GM10847 (cell line): ENCODE data around the gene BRAT1.

ENCODE experiments used
- POLR2A ChIP-seq: IDR thresholded peaks from 2 replicates; pipeline ENCODE4 v1.6.1; 2011; ENCODE audit not compliant: insufficient read length; ENCODE audit errors: extremely low read depth

Gene BRAT1

DNA sequence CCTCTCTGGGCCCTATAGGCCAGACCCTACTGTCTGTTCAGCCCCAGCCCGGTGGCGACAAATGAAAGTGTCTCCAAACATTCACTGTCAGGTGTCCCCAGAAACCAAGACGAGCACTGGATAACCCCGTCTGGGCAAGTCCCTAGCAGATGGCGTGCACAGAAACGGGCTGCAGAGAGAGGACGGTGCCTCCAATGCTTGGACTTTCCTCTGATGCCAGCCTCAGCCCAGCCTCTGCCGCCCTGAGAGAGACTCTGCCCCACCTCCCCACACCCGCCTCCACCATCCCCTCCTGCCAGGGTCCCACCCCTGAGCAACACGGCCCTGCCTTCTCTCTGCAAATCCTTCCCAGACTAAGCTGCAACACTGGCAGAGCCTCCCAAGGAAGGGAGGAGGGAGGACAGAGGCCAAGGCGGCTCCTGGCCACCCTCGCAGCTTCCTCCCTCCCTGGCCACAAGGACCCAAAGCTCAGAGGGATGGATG is 43.1 kb downstream of the BRAT1 start:
- TF ChIP-seq POLR2A, result no peak

GRCh38 chr7:2511769-2512168 is 43.6 kb downstream of the BRAT1 start:
- no peak for TF ChIP-seq POLR2A

- TF ChIP-seq POLR2A, result no peak
These were observed 44.2 kb downstream of the BRAT1 start for GRCh38 chr7:2510909-2511768.

- TF ChIP-seq POLR2A, result no peak
These were observed 45.1 kb downstream of the BRAT1 start for GRCh38 chr7:2510130-2510776.

DNA sequence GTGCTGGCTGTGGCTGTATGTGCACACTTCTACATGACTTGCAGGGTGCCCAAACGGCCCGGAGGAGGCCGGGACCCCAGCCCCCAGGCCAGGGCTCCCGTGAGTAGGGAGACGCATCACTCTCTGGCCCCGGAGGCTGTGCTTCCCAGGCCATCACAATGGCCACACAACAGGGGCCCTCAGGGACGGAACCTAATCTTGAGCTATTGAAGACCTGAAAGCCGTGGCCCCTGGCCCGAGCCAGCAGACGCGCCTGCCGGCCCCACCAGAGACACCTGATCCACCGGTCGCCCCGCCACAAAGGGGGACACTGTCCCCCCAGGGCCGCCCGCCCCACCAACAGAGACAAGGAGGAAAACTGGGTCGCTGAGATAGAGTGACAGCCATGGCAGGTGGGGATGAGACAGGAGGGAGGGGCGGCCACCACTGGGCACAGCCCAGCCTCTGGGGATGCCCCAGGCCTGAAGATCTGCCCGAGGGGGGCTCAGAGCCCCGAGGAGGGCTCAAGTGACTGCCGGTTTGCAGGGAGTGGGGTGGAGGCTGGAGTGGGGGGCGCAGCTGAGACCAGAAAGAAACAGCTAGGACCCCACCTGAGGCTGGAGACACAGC is 45.9 kb downstream of the BRAT1 start:
- TF ChIP-seq POLR2A, result no peak

- TF ChIP-seq POLR2A, result no peak
These were observed 46.8 kb downstream of the BRAT1 start for GRCh38 chr7:2508327-2509215.

DNA sequence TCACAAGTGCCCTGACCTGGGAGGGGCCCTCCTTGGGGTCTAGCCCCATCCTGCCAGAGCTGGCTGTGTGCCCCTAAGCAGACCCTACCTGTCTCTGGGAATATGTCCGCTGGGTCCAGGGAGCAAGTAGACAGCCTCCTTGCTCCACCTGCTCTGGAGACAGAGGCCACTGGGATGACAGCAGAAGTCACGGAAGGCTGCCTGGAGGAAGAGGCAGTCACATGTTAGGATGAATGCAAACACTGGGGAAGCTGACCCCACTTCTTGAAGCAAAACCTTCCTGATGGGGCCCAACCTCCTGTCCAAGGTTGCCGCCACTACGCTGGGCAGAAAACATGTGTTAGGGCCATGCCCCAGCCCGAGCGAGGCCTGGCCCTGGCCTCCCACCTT is 47.4 kb downstream of the BRAT1 start:
- TF ChIP-seq POLR2A, result no peak

GRCh38 chr7:2507208-2507916 is 48.0 kb downstream of the BRAT1 start:
- TF ChIP-seq POLR2A, result no peak

DNA sequence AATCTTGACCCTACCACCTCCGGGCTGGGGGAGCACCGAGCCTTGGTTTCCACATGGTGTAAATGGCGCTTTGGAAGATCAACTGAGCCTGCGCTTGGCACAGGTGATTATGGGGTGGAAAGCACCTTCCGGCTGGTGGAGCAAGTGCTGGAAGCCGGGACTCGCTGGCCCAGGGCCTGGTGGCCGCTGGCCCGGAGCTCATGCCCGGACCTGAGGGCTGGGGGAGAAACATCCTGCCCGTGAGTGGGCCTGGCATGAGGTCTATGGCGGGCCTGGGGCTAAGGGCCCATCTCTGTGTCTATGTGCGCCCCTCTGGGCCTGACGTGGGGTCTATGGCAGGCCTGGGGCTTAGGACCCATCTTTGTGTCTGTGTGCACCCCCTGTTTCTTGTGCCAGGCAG is 49.9 kb downstream of the BRAT1 start:
- no peak for TF ChIP-seq POLR2A

GRCh38 chr7:2504889-2505375 is 50.4 kb downstream of the BRAT1 start:
- TF ChIP-seq POLR2A, result no peak

DNA sequence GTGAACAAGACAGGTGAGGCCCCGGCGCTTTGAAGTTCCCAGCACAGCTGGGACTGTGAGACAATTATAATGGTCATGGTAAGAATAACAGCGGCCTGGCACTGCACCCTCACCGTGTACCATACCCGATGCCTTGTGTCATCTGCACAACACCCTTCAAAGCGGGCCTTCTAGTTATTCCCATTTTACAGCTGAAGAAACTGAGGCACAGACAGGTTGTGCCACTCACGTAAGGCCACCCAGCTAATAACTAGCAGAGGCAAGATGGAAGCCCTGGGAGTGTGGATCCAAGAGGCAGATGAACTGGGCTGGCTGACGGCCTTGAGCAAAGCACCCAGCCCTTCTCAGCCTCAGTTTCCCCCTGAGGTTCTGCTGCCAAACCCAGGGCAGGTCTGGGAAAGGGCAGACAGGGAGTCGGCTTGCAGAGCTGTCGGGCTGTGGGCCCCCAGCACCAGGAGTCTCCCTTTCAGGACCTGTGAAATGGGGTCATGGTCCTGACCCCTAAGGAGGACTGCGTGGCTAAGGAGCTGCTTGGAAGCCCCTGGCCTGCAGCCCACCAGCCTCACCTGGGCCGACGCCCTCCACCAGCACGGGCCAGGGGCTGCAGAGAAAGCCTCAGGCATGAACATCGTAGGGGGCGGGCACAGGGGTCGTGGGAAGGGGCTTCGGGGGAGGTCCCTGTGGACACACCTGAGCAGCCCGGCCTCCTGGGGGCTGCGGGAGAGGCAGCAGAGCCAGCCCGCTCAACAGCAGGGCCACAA is 51.0 kb downstream of the BRAT1 start:
- TF ChIP-seq POLR2A, result no peak

DNA sequence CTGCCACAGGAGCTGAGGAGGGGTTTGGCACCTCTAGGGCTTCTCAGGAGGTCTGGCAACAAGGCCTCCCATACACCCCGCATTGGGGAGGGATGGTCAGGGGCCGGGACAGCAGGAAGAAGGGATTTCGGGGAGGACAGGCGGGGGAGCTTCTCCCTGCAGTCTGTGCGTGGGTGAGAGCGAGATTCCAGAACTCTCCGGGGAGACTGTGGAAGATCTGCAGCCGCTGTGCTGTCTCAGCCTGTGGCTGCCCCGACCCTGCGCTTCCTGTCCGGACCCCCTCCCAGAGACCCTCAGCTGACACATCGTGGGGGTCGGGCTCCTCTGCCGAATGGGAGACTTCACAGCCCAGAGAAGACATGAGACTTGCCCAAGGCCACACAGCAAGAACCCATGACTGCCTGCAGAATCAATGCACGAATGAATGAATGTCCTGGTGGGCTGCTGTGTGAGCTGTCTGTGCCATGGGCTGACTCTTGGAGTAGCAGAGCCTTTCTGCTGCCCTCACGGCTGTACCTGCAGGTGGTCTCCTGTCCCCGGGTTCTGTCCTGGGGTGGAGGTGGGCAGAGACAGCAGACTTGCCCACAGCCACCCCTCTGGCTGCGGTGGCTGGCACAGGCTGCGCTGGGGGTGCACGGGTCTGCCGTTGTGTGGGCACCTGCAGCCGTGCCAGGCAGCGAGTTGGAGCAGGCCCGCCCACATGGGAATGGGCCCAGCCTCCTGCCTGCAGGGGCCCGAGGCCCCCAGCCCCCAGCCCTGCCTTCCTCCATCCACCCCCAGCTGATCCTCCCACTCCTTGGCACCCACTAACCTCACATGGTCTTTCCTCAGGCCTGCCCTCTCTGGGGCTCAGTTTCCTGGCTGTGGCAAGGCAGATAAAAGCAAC is 52.0 kb downstream of the BRAT1 start:
- no peak for TF ChIP-seq POLR2A

- no peak for TF ChIP-seq POLR2A
These were observed 52.7 kb downstream of the BRAT1 start for GRCh38 chr7:2502647-2502966.
